ENCODE measurements around the gene GABRP.
"Not testable (repeated sequence)": the region's sequence is repeated elsewhere in the genome, so short reads cannot be mapped to it uniquely, and the experiment has no call there.

GABRP gene

GRCh38 chr5:170755679-170756456, 27.7 kb upstream of the GABRP start:
- no peak for DNase-seq (ENCODE audit: low read depth)

- no peak for DNase-seq (ENCODE audit: low read depth)
Measured at GRCh38 chr5:170756691-170757090, 26.8 kb upstream of the GABRP start.

GRCh38 chr5:170757182-170757601, 26.3 kb upstream of the GABRP start:
- DNase-seq (ENCODE audit: low read depth) = no peak

GRCh38 chr5:170757669-170758068, 25.9 kb upstream of the GABRP start:
- DNase-seq (ENCODE audit: low read depth) = no peak

GRCh38 chr5:170758481-170758880, 25.0 kb upstream of the GABRP start:
- DNase-seq (ENCODE audit: low read depth) = no peak

GRCh38 chr5:170760113-170760512, 23.4 kb upstream of the GABRP start:
- no peak for DNase-seq (ENCODE audit: low read depth)

GRCh38 chr5:170761048-170761707, 22.3 kb upstream of the GABRP start:
- DNase-seq (ENCODE audit: low read depth) = no peak

GRCh38 chr5:170761708-170762066, 21.8 kb upstream of the GABRP start:
- no peak for DNase-seq (ENCODE audit: low read depth)

GRCh38 chr5:170762298-170762697, 21.2 kb upstream of the GABRP start:
- not testable (repeated sequence) for DNase-seq (ENCODE audit: low read depth)

GRCh38 chr5:170765868-170766267, 17.7 kb upstream of the GABRP start:
- not testable (repeated sequence) for DNase-seq (ENCODE audit: low read depth)

- no peak for DNase-seq (ENCODE audit: low read depth)
Measured at GRCh38 chr5:170769246-170769645, 14.3 kb upstream of the GABRP start.

GRCh38 chr5:170769898-170770416, 13.6 kb upstream of the GABRP start:
- DNase-seq (ENCODE audit: low read depth) = no peak

GRCh38 chr5:170771496-170771895, 12.0 kb upstream of the GABRP start:
- DNase-seq (ENCODE audit: low read depth) = no peak

GRCh38 chr5:170773024-170773985, 10.2 kb upstream of the GABRP start:
- no peak for DNase-seq (ENCODE audit: low read depth)

GRCh38 chr5:170774831-170775230, 8.7 kb upstream of the GABRP start:
- DNase-seq (ENCODE audit: low read depth) = no peak

- DNase-seq (ENCODE audit: low read depth) = no peak
Measured at GRCh38 chr5:170781946-170782345, 1.6 kb upstream of the GABRP start.

GRCh38 chr5:170782438-170782837, 1.1 kb upstream of the GABRP start:
- DNase-seq (ENCODE audit: low read depth) = no peak

- no peak for DNase-seq (ENCODE audit: low read depth)
Measured at GRCh38 chr5:170785416-170785815, 1.9 kb downstream of the GABRP start.

- no peak for DNase-seq (ENCODE audit: low read depth)
Measured at GRCh38 chr5:170787216-170787615, 3.7 kb downstream of the GABRP start.

- no peak for DNase-seq (ENCODE audit: low read depth)
Measured at GRCh38 chr5:170788626-170789304, 5.2 kb downstream of the GABRP start.

GRCh38 chr5:170791325-170791954, 7.9 kb downstream of the GABRP start:
- no peak for DNase-seq (ENCODE audit: low read depth)
